Urinary bladder (tissue), 4 donors: ENCODE results near the gene EPHA6. TPM values are rescaled to one million over a fixed set of nuclear protein-coding genes. Genes with fewer than 3 reads are reported as not detected.
"Not testable (repeated sequence)": the region's sequence is repeated elsewhere in the genome, so short reads cannot be mapped to it uniquely, and the experiment has no call there.

ENCODE experiments used
- DNase-seq: peaks from one replicate; pipeline ENCODE4 v3.0.0-alpha.2; 2015; ENCODE audit errors: extremely low spot score
- H3K27ac ChIP-seq: one replicate; pipeline ENCODE4 v1.5.1; 2013; ENCODE audit warnings: low read depth, mild to moderate bottlenecking, moderate library complexity
- H3K36me3 ChIP-seq: one replicate; pipeline ENCODE4 v1.6.1; 2013; ENCODE audit warnings: mild to moderate bottlenecking, moderate library complexity; ENCODE audit not compliant: insufficient read depth
- H3K4me1 ChIP-seq: one replicate; pipeline ENCODE4 v1.6.1; 2013; ENCODE audit warnings: mild to moderate bottlenecking, moderate library complexity; ENCODE audit not compliant: insufficient read depth
- H3K4me3 ChIP-seq: one replicate; pipeline ENCODE4 v1.5.1; 2013; ENCODE audit warnings: low read depth, low read length
- WGBS: extraction: QIAGEN DNeasy Blood & Tissue Kit; methylation state at CpG from one replicate; pipeline ENCODE4 v1.1.7; 2013; 5-methylcytosine and 5-hydroxymethylcytosine counted together
- polyA plus RNA-seq: library from polyadenylated mRNA; stranded (reverse); fragments of 200-250 nt; gene quantifications from one replicate; pipeline ENCODE4 v1.2.3, GENCODE V29; 2013
- total RNA-seq: library from RNA; depleted of rRNA; stranded (reverse); fragments of >200 nt; gene quantifications from one replicate; pipeline ENCODE4 v1.2.3, GENCODE V29; 2014
- donor health status: healthy with polysubstance abuse.
- donor health status: healthy.

EPHA6 gene
- total and polyA plus RNA-seq, 2 donors, result 2.5 to 15.9 TPM

- Histone ChIP-seq H3K4me1 (no peaks in the 10 kb centered on the region), H3K27ac (no peak overlapping the region), H3K4me3 (no peak overlapping the region), H3K36me3 (no peaks in the 10 kb centered on the region)
- no peak for DNase-seq
- 97% methylated on average over 8 of the region's 8 CpGs for WGBS
These were observed 449.8 kb downstream of the EPHA6 start for GRCh38 chr3:97264180-97264579.

GRCh38 chr3:97265237-97266005, 451.0 kb downstream of the EPHA6 start:
- 95% methylated on average over 19 of the region's 19 CpGs for WGBS
- Histone ChIP-seq H3K4me1 (no peaks in the 10 kb centered on the region), H3K4me3 (no peak overlapping the region), H3K36me3 (no peaks in the 10 kb centered on the region), H3K27ac (no peak overlapping the region)
- DNase-seq, result no peak

GRCh38 chr3:97269202-97269601, 454.8 kb downstream of the EPHA6 start:
- Histone ChIP-seq H3K4me3 (no peak overlapping the region), H3K27ac (no peak overlapping the region), H3K4me1 (no peaks in the 10 kb centered on the region), H3K36me3 (no peaks in the 10 kb centered on the region)
- 62% methylated on average over 2 of the region's 2 CpGs for WGBS
- DNase-seq, result no peak

GRCh38 chr3:97276879-97277550, 462.6 kb downstream of the EPHA6 start:
- 83% methylated on average over 15 of the region's 15 CpGs for WGBS
- not testable (repeated sequence) for H3K4me3 ChIP-seq, H3K4me1 ChIP-seq, H3K27ac ChIP-seq, DNase-seq, H3K36me3 ChIP-seq

GRCh38 chr3:97277708-97278107, 463.3 kb downstream of the EPHA6 start:
- H3K27ac ChIP-seq, result no peak overlapping the region
- DNase-seq, result no peak
- H3K4me1 ChIP-seq, result no peaks in the 10 kb centered on the region
- no peaks in the 10 kb centered on the region for H3K36me3 ChIP-seq
- no peak overlapping the region for H3K4me3 ChIP-seq
- WGBS, result 91% methylated on average over 4 of the region's 4 CpGs

- H3K4me3 ChIP-seq, result no peak overlapping the region
- DNase-seq, result no peak
- no peaks in the 10 kb centered on the region for H3K4me1 ChIP-seq
- WGBS, result 79% methylated on average over 1 of the region's 1 CpG
- no peak overlapping the region for H3K27ac ChIP-seq
- no peaks in the 10 kb centered on the region for H3K36me3 ChIP-seq
These were observed 464.1 kb downstream of the EPHA6 start for GRCh38 chr3:97278506-97278905.

GRCh38 chr3:97291901-97292300, 477.5 kb downstream of the EPHA6 start:
- Histone ChIP-seq H3K36me3 (no peaks in the 10 kb centered on the region), H3K4me3 (no peak overlapping the region), H3K4me1 (no peaks in the 10 kb centered on the region), H3K27ac (no peak overlapping the region)
- 95% methylated on average over 13 of the region's 13 CpGs for WGBS
- no peak for DNase-seq

- Histone ChIP-seq H3K4me3 (no peak overlapping the region), H3K4me1 (no peaks in the 10 kb centered on the region)
- WGBS, result 92% methylated on average over 5 of the region's 5 CpGs
These were observed 479.3 kb downstream of the EPHA6 start for GRCh38 chr3:97293596-97294131.

GRCh38 chr3:97297032-97297431, 482.6 kb downstream of the EPHA6 start:
- DNase-seq, result no peak
- H3K4me1 ChIP-seq, result no peaks in the 10 kb centered on the region
- WGBS, result 50% methylated on average over 1 of the region's 1 CpG
- H3K27ac ChIP-seq, result no peak overlapping the region
- no peak overlapping the region for H3K4me3 ChIP-seq
- H3K36me3 ChIP-seq, result no peaks in the 10 kb centered on the region

More at GRCh38 chr3:97293596-97294131, 479.3 kb downstream of the EPHA6 start:
- Histone ChIP-seq H3K36me3 (no peaks in the 10 kb centered on the region), H3K27ac (no peak overlapping the region)
- no peak for DNase-seq

GRCh38 chr3:97301114-97301513, 486.7 kb downstream of the EPHA6 start:
- Histone ChIP-seq H3K36me3 (no peaks in the 10 kb centered on the region), H3K4me1 (no peaks in the 10 kb centered on the region), H3K27ac (no peak overlapping the region), H3K4me3 (no peak overlapping the region)
- DNase-seq, result no peak

GRCh38 chr3:97306226-97306625, 491.8 kb downstream of the EPHA6 start:
- no peak for DNase-seq
- Histone ChIP-seq H3K27ac (no peak overlapping the region), H3K4me1 (no peaks in the 10 kb centered on the region), H3K4me3 (no peak overlapping the region), H3K36me3 (no peaks in the 10 kb centered on the region)
- WGBS, result 93% methylated on average over 1 of the region's 1 CpG

- Histone ChIP-seq H3K27ac (no peak overlapping the region), H3K4me3 (no peak overlapping the region), H3K36me3 (no peaks in the 10 kb centered on the region), H3K4me1 (no peaks in the 10 kb centered on the region)
- DNase-seq, result no peak
- WGBS, result 75% methylated on average over 3 of the region's 3 CpGs
These were observed 524.0 kb downstream of the EPHA6 start for GRCh38 chr3:97338375-97338774.

- H3K36me3 ChIP-seq, result no peaks in the 10 kb centered on the region
- no peak overlapping the region for H3K27ac ChIP-seq
- no peak overlapping the region for H3K4me3 ChIP-seq
- DNase-seq, result no peak
- 76% methylated on average over 2 of the region's 2 CpGs for WGBS
- H3K4me1 ChIP-seq, result no peaks in the 10 kb centered on the region
These were observed 526.5 kb downstream of the EPHA6 start for GRCh38 chr3:97340940-97341339.

- WGBS, result 63% methylated on average over 1 of the region's 1 CpG
- no peak for DNase-seq
- Histone ChIP-seq H3K4me1 (no peaks in the 10 kb centered on the region), H3K36me3 (no peaks in the 10 kb centered on the region), H3K4me3 (no peak overlapping the region), H3K27ac (no peak overlapping the region)
These were observed 533.4 kb downstream of the EPHA6 start for GRCh38 chr3:97347780-97348179.
